ENCODE measurements around the gene KRT2.
"Not testable (repeated sequence)": the region's sequence is repeated elsewhere in the genome, so short reads cannot be mapped to it uniquely, and the experiment has no call there.

Gene KRT2

GRCh38 chr12:52685406-52685890 lies 33.4 kb upstream of the KRT2 start:
- H3K4me3 ChIP-seq (ENCODE audit: low read depth, low read length) = no peak overlapping the region

DNA sequence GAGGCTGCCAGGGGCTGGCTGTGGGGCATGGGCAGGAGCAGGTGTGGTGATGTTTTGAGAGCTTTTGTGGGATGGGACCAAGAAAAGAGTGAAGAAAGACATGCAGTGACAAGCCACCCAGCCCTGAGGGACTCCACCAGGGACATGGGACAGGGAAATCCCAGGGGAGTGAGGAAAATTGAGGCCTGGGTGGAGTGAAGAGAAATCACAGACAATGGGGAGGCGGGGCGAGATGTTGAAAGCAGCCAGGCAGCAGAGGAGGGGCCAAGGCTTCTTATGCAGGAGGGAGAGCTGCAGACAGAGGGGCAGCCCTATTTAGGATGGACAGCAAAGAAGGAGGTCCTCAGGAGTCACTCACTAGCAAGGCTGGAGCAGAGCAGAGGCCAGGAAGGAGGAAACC lies 32.4 kb upstream of the KRT2 start:
- H3K4me3 ChIP-seq (ENCODE audit: low read depth, low read length) = no peak overlapping the region

DNA sequence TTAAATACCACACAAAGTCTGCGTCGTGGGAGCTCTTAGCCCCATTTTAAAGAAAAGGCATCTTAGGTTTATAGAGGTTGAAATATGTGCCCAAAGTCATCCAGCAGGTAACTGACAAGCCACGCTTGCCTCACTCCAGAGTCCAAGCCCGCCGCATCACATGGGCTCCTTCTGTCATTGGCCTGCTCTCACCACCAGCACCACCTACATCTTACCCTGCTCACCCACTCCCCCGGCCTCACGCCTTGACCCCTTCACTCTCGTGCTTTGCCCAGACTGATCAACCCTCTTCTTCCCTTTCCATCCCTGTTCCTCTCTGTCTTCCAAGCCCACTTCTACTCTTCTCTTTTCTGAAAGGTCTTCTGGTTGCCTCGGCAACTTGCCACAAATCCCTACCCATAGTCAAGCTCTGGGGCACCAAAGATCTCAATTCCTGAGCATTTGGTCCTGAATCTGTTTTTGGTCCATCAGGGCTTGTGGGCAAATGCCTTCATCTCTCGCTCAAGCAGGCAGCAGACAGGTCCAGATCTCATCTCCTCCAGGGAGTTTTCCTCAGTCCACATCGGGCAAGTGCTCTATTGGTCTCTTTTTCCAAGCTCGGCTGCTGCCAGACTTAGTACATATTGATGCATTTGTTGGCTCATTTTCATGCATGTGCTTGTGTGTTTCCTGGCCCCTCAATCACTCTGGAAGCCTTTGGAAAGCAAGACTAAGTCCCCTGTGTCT lies 31.7 kb upstream of the KRT2 start:
- no peak overlapping the region for H3K4me3 ChIP-seq (ENCODE audit: low read depth, low read length)

DNA sequence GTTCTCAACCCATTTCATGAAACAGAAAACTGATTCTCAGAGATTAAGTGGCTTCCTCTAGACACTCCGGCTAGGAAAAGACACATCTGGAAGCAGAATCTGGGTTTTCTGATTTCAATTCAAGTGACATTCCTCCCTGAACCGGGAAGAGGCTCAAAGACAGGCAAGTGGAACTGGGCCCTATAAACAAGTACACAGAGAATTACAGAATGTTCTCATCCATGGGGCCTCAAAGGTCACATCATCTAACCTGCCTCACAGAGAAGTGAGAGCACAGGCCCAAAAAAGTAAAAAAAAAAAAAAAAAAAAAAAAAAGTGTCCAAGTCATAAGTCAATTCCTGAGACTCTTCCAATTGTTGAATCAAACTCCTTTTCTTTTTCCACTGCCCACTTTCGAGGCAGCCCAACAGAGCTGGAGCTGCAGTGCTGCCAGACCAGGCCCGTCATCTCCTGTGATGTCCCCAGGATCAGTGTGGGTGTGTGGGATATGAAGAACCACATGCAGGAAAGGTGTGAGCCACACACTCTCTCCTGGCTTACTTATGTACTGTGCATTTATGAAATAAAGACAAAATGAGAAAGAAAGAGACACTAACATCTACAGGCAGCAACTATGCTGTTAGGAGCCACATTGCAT lies 31.0 kb upstream of the KRT2 start:
- no peak overlapping the region for H3K4me3 ChIP-seq (ENCODE audit: low read depth, low read length)

GRCh38 chr12:52682381-52682660 lies 30.3 kb upstream of the KRT2 start:
- no peak overlapping the region for H3K4me3 ChIP-seq (ENCODE audit: low read depth, low read length)

DNA sequence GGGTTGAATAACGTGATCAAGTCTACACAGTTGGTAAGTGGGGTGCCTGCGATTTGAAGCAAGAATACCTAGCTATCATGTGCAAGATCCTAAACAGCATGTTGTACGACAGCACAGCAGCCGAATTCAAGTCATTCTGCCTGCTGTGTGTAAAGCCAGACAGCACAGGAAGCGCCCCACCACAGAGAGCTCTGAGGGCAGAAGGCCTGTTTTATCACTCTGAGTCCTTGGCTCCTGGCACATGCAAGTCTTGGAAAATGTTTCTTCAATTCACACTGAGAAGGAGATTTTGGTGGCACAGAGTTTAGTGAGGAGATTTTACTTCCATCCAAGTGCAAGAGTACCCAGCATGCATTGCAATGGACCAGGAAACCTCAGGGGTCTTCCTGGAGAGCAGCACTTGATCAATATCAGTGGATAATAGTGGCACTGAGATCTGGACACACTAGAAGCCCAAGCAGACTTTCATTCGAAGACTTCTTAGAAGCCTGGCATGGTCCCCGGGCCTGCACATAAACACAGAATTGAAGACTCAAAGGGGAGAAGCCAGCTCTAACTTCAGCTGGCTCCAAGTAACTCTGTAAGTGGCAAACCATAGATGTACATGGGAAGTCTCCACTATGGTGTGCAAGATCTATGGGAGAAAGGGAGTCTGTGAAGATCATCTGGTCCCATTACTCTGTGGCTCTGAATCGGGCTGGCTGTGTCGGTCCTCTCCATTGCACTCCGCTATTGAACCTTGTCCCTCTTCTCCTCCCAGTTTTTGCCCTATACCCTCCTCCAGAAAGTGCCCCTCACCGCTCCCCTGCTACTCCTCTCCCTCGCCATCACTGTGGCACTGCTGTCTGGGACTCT lies 29.7 kb upstream of the KRT2 start:
- no peak overlapping the region for H3K4me3 ChIP-seq (ENCODE audit: low read depth, low read length)

DNA sequence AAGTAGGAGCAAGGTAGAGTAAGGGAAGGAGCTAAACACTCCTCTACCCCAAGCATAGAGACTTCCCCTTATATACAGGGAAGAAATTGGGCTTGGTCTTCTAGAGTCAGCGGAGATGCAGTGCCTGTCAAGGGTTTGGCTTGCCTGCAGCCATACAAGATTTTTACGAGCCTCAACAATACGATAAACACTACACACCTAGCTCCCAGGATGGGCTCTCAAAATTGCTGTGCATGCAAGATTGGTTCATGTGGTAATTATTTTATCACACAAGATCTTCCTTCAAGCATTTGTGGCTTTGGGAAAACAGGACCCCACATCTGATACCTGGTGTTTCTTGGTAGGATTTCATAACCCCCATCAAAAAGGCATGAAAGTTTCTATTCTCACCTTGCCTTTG lies 28.4 kb upstream of the KRT2 start, which contains the start of gene KRT1:
Gene KRT1 (minus strand): TSS at position 45 of the 400 bp plus-strand sequence. CDS start 59 bp downstream, outside the sequence.
- H3K4me3 ChIP-seq (ENCODE audit: low read depth, low read length) = no peak within 1 kb of the TSS

DNA sequence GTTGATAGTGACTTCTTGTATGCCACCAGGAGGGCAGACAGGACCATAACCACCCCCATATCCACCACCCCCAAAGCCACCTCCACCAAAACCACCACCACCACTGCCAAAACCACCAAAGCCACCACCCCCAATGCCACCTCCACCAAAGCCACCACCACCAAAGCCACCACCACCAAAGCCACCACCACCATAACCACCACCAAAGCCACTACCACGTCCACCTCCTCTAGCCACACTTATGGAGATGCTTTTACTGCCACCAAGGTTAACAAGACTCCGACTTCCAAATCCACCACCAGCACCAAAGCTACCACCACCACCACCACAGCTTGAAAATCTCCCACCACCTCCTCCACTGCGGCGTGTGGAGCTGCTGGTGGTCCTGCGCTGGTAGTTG lies 27.9 kb upstream of the KRT2 start:
- no peak overlapping the region for H3K4me3 ChIP-seq (ENCODE audit: low read depth, low read length)

GRCh38 chr12:52677671-52678070 lies 25.7 kb upstream of the KRT2 start:
- H3K4me3 ChIP-seq (ENCODE audit: low read depth, low read length) = no peak overlapping the region

DNA sequence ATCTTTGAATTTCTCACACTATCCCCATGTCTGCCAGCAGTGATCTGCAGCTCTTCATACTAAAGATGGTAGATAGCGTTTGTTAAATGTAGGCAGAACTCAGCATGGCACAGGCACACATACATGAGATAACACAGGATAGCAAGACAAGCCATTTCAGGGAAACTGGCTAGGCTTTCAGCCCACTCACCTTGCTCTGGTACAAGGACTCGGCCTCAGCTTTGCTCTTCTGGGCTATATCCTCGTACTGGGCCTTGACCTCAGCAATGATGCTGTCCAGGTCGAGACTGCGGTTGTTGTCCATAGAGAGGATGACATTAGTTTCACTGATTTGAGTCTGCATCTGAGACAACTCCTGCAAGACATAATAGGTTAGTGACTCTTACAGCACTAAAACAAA lies 25.1 kb upstream of the KRT2 start:
- no peak overlapping the region for H3K4me3 ChIP-seq (ENCODE audit: low read depth, low read length)

DNA sequence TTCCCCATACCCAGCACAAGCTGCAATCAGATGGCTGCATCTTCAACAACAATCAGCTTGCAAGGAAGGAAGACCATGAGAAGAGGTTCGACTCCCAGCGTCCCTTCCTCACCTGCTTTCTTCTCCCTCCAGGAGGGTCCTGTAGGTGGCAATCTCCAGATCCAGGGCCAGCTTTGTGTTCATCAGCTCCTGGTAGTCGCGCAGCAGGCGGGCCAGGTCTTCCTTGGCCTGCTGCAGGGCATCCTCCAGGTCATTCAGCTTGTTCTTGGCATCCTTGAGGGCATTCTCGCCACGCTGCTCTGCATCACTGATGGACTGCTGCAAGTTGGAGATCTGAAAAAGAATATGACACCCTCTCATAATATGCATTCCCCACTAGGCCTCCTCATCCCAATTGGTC lies 24.2 kb upstream of the KRT2 start:
- H3K4me3 ChIP-seq (ENCODE audit: low read depth, low read length) = no peak overlapping the region

- H3K4me3 ChIP-seq (ENCODE audit: low read depth, low read length) = no peak overlapping the region
These were observed 23.3 kb upstream of the KRT2 start for GRCh38 chr12:52675301-52675701.

DNA sequence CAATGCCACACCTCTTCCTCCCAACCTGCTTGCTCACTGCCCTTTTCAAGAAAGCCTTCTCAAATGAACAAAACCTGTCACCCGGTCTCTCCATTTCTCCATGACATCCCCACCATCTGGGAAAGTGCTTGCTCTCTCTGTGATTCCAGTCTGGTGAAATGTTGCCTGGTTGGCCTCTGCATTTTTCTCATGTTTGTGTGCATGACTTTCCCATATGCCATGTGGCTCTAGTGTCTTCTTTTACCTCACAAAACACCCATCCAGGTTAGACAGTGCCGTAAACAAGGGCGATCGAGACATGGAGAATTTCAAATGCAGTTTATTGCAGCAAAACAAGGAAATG lies 22.4 kb upstream of the KRT2 start:
- H3K4me3 ChIP-seq (ENCODE audit: low read depth, low read length) = no peak overlapping the region

DNA sequence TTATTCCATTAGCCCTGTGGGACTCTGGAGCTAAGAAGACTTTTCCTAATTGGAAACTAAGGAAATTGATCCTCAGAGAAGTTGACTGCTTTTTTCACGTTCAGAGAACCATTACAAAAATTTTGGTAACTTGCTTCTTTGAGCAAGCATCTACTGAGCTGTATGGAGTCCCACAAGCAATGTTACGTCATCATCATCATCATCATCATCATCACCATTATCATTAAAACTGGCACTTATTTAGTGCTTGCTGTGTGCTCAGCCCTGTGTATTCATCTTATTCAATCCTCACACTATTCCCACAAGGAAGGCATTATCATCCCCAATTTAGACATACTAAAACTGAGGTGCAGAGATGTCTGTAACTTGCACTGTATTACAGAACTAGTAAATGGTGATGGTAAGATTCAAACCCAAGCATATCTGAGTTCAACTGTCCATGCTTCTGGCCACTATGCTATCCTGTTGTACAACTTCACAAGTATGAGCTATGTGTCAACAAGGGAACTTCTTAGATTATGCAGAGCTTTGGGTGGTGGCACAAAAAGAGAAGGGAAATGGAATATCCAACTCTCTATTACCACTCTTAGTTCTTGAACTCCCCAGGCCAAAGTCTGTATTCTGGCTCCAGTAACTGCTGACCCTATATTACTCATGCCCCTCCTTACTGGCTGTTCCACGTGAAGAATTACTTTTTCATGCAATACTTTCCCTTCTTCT lies 21.9 kb upstream of the KRT2 start:
- no peak overlapping the region for H3K4me3 ChIP-seq (ENCODE audit: low read depth, low read length)

DNA sequence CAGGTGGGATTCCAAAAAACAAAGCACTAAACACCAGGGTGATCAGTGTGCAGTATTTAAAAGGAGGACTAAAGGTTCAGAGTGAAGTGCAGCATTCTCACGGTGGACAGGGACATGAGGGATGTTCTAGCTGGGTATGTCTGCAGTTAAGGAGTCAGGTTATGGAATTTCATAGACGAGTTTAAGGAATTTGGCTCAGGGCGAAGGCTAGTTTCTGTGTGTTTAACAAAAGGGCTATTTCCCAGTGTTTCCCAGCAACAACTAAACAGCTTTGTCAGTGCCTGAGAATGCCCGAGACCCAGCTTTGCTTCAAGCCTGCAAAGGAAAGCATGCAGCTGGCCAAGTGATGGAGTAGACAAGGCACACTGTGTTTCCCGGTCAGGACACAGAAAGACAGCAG lies 21.2 kb upstream of the KRT2 start:
- H3K4me3 ChIP-seq (ENCODE audit: low read depth, low read length) = no peak overlapping the region

GRCh38 chr12:52672321-52672933 lies 20.4 kb upstream of the KRT2 start:
- H3K4me3 ChIP-seq (ENCODE audit: low read depth, low read length) = no peak overlapping the region

GRCh38 chr12:52670961-52671360 lies 18.9 kb upstream of the KRT2 start:
- H3K4me3 ChIP-seq (ENCODE audit: low read depth, low read length) = no peak overlapping the region

DNA sequence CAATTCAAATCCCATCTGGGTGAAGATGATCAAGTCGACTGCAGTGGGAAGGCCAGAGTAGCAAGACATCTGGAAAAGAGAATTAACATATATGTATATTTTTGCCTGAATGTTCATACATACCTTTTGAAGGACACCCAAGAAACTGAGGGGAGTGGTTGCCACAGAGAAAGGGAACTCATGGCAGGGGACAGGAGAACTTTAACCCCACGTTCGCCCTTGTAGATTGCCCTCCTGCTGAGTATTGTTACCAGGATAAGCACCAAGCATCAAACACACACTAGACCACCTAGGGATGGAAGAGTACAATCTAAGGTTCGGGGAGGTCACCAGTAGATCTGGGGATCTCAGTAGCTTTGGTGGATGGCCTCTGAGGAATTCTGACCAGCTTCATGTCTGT lies 18.5 kb upstream of the KRT2 start:
- no peak overlapping the region for H3K4me3 ChIP-seq (ENCODE audit: low read depth, low read length)

GRCh38 chr12:52669941-52670340 lies 17.9 kb upstream of the KRT2 start:
- H3K4me3 ChIP-seq (ENCODE audit: low read depth, low read length) = not testable (repeated sequence)

DNA sequence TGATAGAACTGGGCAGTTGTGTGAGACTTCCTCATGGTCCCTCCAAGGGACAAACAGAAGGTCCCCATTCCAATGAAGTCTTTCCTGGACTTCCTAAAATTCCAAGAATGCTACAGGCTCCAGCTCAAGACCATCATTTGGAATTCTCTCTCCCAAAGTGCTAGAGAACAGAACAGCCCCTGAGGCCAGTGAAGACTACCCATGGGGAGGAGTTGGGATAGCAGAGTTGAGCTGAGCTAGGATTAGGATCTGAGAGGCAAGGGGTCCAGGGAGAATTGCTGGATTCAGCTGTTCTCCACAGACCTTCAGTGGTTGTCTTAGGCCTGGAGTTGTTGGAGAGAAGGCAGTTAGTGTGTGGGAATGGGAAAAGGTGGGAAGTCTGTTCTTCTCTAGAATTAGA lies 17.4 kb upstream of the KRT2 start:
- H3K4me3 ChIP-seq (ENCODE audit: low read depth, low read length) = no peak overlapping the region

DNA sequence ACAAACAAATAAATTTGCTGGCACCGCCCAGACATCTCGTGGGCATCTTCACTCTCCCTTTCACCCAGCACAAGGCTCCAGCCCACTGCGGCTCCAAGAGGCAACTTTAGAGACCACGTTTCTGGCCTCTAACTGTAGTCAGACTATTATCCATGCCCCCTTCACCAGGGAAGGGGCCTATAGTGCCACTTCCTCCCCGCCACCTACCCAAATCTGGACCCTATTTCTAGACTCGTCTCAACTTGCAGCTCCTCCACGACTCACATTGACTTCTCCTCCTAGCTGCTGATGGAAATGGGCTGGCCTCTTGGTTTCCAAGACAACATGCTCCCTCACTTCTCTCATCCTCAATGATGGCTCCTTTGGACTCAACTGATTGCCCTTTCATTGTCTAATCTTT lies 15.9 kb upstream of the KRT2 start:
- no peak overlapping the region for H3K4me3 ChIP-seq (ENCODE audit: low read depth, low read length)

All from iPS-11a (cell line).